ENCODE measurements around the gene ZCCHC7.

Gene ZCCHC7

DNA sequence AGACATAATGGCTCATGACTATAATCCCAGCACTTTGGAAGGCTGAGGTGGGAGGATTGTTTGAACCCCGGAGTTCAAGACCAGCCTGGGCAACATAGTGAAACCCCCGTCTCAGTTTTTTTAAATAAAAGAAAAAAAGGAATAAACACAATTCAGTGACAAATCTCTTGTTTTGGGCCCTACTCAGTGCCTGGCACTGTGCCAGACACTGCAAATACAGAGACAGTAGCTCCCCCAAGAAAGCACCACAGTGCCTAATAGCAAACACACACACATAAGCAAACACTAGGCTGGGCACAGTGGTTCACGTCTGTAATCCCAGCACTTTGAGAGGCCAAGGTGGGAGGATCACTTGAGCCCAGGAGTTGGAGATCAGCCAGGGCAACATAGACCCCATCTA lies 252.5 kb downstream of the ZCCHC7 start:
- Histone ChIP-seq H3K27ac (no peak overlapping the region), H3K4me1 (ENCODE audit: control insufficient read depth in 1 of 2, insufficient read depth in 1 of 2, low read depth in 1 of 2, low read length in 1 of 2) (peaks cover 27 to 35% of the 10 kb centered on the region in 2 experiments), H3K36me3 (no peaks in the 10 kb centered on the region), H3K27me3 (peaks cover 9% of the 10 kb centered on the region), H3K9me3 (no peaks in the 10 kb centered on the region), H3K4me3 (ENCODE audit: low read depth in 1 of 2, low read length in 1 of 2) (no peak overlapping the region)
- TF ChIP-seq, protein P1, sequence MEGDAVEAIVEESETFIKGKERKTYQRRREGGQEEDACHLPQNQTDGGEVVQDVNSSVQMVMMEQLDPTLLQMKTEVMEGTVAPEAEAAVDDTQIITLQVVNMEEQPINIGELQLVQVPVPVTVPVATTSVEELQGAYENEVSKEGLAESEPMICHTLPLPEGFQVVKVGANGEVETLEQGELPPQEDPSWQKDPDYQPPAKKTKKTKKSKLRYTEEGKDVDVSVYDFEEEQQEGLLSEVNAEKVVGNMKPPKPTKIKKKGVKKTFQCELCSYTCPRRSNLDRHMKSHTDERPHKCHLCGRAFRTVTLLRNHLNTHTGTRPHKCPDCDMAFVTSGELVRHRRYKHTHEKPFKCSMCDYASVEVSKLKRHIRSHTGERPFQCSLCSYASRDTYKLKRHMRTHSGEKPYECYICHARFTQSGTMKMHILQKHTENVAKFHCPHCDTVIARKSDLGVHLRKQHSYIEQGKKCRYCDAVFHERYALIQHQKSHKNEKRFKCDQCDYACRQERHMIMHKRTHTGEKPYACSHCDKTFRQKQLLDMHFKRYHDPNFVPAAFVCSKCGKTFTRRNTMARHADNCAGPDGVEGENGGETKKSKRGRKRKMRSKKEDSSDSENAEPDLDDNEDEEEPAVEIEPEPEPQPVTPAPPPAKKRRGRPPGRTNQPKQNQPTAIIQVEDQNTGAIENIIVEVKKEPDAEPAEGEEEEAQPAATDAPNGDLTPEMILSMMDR (IDR thresholded peaks at IDR 0.05): no peak

- TF ChIP-seq, protein P1 (IDR thresholded peaks at IDR 0.05): no peak
- no peak overlapping the region for H3K27ac ChIP-seq
- no peaks in the 10 kb centered on the region for H3K36me3 ChIP-seq
- no peaks in the 10 kb centered on the region for H3K9me3 ChIP-seq
- no peak overlapping the region for H3K4me3 ChIP-seq (ENCODE audit: low read depth in 1 of 2, low read length in 1 of 2)
- H3K4me1 ChIP-seq (ENCODE audit: control insufficient read depth in 1 of 2, insufficient read depth in 1 of 2, low read depth in 1 of 2, low read length in 1 of 2): peaks cover 27 to 35% of the 10 kb centered on the region in 2 experiments
- peaks cover 17% of the 10 kb centered on the region for H3K27me3 ChIP-seq
These were observed 253.2 kb downstream of the ZCCHC7 start for GRCh38 chr9:37373621-37374020.

DNA sequence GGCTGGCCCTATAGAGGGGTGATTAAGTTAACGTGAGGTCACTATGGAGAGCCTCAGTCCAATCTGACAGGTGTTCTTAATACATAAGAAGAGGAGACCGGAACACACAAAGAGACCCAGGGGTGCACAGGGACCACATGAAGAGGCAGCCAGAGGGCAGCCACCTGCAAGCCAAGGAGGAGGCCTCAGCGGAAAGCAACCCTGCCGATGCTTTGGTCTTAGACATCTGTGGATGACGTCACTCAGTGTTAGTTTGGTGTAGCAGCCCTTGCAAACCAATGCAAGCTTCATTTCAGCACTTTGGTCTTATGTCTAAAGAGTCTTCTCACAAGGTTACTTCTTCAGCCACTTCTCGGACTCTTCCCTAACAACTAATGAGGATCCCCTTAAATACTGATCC lies 254.5 kb downstream of the ZCCHC7 start:
- Histone ChIP-seq H3K27me3 (peaks cover 23% of the 10 kb centered on the region), H3K9me3 (no peaks in the 10 kb centered on the region), H3K4me3 (ENCODE audit: low read depth in 1 of 2, low read length in 1 of 2) (no peak overlapping the region), H3K27ac (no peak overlapping the region), H3K36me3 (no peaks in the 10 kb centered on the region), H3K4me1 (ENCODE audit: control insufficient read depth in 1 of 2, insufficient read depth in 1 of 2, low read depth in 1 of 2, low read length in 1 of 2) (peaks cover 24 to 30% of the 10 kb centered on the region in 2 experiments)
- TF ChIP-seq, protein P1 (IDR thresholded peaks at IDR 0.05): no peak

DNA sequence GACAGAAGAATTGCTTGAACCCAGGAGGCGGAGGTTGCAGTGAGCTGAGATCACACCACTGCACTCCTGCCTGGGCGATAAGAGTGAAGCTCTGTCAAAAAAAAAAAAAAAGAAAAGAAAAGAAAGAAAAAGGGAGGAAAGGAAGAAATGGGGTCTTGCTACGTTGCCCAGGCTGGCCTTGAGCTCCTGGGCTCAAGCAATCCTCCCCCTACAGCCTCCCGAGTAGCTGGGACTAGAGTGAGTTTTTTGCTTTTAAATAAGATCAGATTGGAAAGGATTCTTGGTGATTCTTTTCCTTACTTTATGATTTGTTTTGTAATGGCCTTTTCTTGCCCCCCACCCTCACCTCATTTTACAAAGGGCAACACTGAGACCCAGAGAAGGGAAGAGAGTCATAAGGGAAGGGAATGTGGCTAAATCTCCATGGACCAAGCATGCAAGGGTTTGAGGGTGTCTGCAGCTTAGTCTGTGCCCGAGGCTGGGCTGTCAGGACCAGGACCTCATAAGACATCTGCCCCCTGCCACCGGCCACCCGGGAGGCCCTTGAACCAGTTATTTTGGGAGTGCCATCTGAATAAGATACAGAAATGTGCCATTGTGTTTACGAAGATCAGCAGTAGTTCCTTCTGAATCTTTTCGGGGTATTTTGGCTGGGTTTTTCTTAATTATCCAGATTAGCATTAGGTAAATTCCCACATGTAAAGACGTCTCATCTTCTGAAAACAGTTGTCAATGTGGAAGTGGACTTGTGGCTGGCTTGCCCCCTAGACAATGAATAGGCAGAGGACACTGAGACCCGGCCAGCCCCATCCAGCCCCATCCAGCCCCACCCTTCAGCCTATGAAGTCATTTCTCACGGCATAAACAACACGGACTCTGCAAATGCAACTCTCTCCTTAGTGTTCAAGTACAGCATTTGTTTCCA lies 257.6 kb downstream of the ZCCHC7 start:
- Histone ChIP-seq H3K27me3 (peaks cover 26% of the 10 kb centered on the region), H3K4me3 (ENCODE audit: low read depth in 1 of 2, low read length in 1 of 2) (no peak overlapping the region), H3K36me3 (no peaks in the 10 kb centered on the region), H3K9me3 (no peaks in the 10 kb centered on the region), H3K4me1 (ENCODE audit: control insufficient read depth in 1 of 2, insufficient read depth in 1 of 2, low read depth in 1 of 2, low read length in 1 of 2) (no peaks in the 10 kb centered on the region), H3K27ac (no peak overlapping the region)
- TF ChIP-seq, protein P1 (IDR thresholded peaks at IDR 0.05): no peak

DNA sequence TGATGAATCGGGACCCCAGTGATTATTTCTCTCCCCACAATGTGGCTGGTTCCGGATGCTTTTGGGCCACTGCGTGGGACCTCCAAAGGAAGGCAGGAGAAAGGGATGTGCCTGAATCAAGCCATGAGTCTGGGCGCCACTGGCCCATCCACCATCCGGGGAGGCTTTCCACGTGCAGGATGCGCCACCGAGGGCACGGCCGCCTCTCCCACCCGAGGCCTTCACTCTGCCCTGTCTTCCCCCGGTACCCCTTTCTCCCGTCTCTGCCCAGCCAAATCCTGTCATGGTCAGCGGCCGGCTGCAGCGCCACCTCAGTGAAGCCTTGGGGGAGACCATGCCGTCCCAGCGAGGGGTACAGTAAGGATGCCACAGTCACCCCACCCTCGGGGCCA lies 258.2 kb downstream of the ZCCHC7 start:
- Histone ChIP-seq H3K36me3 (no peaks in the 10 kb centered on the region), H3K27ac (no peak overlapping the region), H3K4me3 (ENCODE audit: low read depth in 1 of 2, low read length in 1 of 2) (no peak overlapping the region), H3K9me3 (no peaks in the 10 kb centered on the region), H3K27me3 (peaks cover 26% of the 10 kb centered on the region), H3K4me1 (ENCODE audit: control insufficient read depth in 1 of 2, insufficient read depth in 1 of 2, low read depth in 1 of 2, low read length in 1 of 2) (no peaks in the 10 kb centered on the region)
- TF ChIP-seq, protein P1 (IDR thresholded peaks at IDR 0.05): no peak

Data from neutrophil (primary cell).